ENCODE data around the gene DNASE1. TPM values are rescaled to one million over a fixed set of nuclear protein-coding genes. Genes with fewer than 3 reads are reported as not detected.

DNASE1 gene
- polyA plus RNA-seq, 1 donor from 2014 or later, result 47.8 TPM

DNA sequence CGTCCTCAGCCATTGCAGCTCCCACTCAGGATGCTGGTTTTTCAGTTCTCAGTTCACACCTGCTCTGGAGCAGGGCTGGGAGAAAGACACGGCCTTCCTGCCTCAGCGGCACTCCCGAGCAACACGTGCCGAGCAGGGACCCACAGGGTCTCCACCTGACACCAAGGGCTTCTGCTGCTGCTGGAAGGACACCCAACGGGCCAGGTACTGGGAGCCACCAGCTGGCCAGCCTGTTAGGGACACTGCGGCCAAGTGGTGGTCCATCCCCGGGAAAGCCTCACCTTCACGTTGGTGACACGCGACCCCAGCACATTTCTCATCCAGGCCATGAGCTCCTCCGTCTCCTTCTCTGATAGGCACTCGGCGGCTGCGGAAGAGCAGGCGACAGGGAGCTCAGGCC, 8.1 kb downstream of the DNASE1 start:
- H3K9ac ChIP-seq (ENCODE audit: low read length), result no peak overlapping the region
- no peaks in the 10 kb centered on the region for H3K9me2 ChIP-seq (ENCODE audit: insufficient read depth, low read length)
- H3K27me3 ChIP-seq (ENCODE audit: insufficient read depth, low read depth, low read length), result no peaks in the 10 kb centered on the region
- peaks cover 4% of the 10 kb centered on the region for H3K36me3 ChIP-seq (ENCODE audit: insufficient read depth, low read length)
- TF ChIP-seq EZH2 (IDR thresholded peaks at IDR 0.05; ENCODE audit: borderline replicate concordance, insufficient read depth, low read length, poor library complexity, severe bottlenecking), result no peak
- TF ChIP-seq SMC3 (conservative IDR thresholded peaks at IDR 0.05; ENCODE audit: poor library complexity), result no peak
- TF ChIP-seq MXI1 (conservative IDR thresholded peaks at IDR 0.05; ENCODE audit: poor library complexity, severe bottlenecking), result no peak
- no peak for TF ChIP-seq RAD21 (conservative IDR thresholded peaks at IDR 0.05)
- TF ChIP-seq TAF1 (IDR thresholded peaks at IDR 0.05; ENCODE audit: low read depth), result no peak
- TF ChIP-seq, protein P1, sequence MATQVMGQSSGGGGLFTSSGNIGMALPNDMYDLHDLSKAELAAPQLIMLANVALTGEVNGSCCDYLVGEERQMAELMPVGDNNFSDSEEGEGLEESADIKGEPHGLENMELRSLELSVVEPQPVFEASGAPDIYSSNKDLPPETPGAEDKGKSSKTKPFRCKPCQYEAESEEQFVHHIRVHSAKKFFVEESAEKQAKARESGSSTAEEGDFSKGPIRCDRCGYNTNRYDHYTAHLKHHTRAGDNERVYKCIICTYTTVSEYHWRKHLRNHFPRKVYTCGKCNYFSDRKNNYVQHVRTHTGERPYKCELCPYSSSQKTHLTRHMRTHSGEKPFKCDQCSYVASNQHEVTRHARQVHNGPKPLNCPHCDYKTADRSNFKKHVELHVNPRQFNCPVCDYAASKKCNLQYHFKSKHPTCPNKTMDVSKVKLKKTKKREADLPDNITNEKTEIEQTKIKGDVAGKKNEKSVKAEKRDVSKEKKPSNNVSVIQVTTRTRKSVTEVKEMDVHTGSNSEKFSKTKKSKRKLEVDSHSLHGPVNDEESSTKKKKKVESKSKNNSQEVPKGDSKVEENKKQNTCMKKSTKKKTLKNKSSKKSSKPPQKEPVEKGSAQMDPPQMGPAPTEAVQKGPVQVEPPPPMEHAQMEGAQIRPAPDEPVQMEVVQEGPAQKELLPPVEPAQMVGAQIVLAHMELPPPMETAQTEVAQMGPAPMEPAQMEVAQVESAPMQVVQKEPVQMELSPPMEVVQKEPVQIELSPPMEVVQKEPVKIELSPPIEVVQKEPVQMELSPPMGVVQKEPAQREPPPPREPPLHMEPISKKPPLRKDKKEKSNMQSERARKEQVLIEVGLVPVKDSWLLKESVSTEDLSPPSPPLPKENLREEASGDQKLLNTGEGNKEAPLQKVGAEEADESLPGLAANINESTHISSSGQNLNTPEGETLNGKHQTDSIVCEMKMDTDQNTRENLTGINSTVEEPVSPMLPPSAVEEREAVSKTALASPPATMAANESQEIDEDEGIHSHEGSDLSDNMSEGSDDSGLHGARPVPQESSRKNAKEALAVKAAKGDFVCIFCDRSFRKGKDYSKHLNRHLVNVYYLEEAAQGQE (IDR thresholded peaks at IDR 0.05; ENCODE audit: borderline replicate concordance), result no peak
- TF ChIP-seq, protein P2, sequence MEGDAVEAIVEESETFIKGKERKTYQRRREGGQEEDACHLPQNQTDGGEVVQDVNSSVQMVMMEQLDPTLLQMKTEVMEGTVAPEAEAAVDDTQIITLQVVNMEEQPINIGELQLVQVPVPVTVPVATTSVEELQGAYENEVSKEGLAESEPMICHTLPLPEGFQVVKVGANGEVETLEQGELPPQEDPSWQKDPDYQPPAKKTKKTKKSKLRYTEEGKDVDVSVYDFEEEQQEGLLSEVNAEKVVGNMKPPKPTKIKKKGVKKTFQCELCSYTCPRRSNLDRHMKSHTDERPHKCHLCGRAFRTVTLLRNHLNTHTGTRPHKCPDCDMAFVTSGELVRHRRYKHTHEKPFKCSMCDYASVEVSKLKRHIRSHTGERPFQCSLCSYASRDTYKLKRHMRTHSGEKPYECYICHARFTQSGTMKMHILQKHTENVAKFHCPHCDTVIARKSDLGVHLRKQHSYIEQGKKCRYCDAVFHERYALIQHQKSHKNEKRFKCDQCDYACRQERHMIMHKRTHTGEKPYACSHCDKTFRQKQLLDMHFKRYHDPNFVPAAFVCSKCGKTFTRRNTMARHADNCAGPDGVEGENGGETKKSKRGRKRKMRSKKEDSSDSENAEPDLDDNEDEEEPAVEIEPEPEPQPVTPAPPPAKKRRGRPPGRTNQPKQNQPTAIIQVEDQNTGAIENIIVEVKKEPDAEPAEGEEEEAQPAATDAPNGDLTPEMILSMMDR (IDR thresholded peaks at IDR 0.05; ENCODE audit: poor library complexity, severe bottlenecking), result no peak
- no peak for TF ChIP-seq POLR2AphosphoS5 (IDR thresholded peaks at IDR 0.05)
- no peak for TF ChIP-seq EP300 (conservative IDR thresholded peaks at IDR 0.05; ENCODE audit: poor library complexity, severe bottlenecking)
- H2AFZ ChIP-seq (ENCODE audit: low read depth, low read length), result no peak overlapping the region
- no peak overlapping the region for H3K4me2 ChIP-seq (ENCODE audit: low read length)
- H3K79me2 ChIP-seq (replicated peaks; ENCODE audit: insufficient read depth, low read length), result no peaks in the 10 kb centered on the region
- H3F3A ChIP-seq (ENCODE audit: insufficient read depth, low read length, poor library complexity, severe bottlenecking), result no peaks in the 10 kb centered on the region
- no peak overlapping the region for H3K27ac ChIP-seq (ENCODE audit: low read length)
- H3K4me3 ChIP-seq (ENCODE audit: low read length), result no peak overlapping the region
- no peaks in the 10 kb centered on the region for H3K9me3 ChIP-seq (ENCODE audit: low read length)
- H4K20me1 ChIP-seq (ENCODE audit: insufficient read depth), result no peaks in the 10 kb centered on the region

DNA sequence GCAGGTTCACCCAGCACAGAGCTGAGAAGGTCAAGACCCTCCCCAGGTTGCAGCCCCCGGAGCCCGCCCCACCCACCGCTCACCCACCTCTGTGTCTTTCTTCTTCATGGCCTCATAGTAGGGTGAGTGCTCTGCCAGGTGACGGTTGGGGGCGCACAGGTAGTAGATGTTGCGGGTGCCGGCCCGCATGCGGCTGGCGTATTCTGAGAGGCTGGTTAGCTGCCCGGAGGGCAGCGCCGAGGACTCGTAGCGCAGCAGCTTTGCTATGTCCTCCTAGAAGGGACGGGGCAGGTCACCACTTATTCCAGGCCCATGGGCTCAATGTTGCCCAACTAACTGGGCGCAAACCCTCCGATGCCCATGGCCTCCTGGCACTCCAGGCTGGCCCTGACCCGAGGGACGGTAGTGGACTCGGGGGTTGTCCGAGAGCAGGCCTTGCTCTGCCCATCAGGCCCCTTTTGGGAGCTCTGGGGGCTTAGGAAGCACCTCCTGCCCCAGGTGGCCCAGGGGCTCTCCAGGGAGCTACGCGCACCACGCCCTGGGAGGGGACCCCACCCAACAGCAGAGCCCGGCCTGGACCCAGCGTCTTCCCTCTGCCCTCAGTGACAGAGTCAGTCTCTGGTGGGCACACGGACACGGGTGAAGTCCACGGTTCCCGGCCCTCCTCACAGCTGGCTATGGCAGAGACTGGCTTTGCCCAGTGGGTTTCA, 9.9 kb downstream of the DNASE1 start:
- no peaks in the 10 kb centered on the region for H3K36me3 ChIP-seq (ENCODE audit: insufficient read depth, low read length)
- H3F3A ChIP-seq (ENCODE audit: insufficient read depth, low read length, poor library complexity, severe bottlenecking), result no peaks in the 10 kb centered on the region

More for the DNA sequence above, 9.9 kb downstream of the DNASE1 start:
- no peak overlapping the region for H3K27ac ChIP-seq (ENCODE audit: low read length)
- H2AFZ ChIP-seq (ENCODE audit: low read depth, low read length), result no peak overlapping the region
- H3K9ac ChIP-seq (ENCODE audit: low read length), result no peak overlapping the region
- TF ChIP-seq SMC3 (conservative IDR thresholded peaks at IDR 0.05; ENCODE audit: poor library complexity) (no peak), RAD21 (conservative IDR thresholded peaks at IDR 0.05) (no peak), MXI1 (conservative IDR thresholded peaks at IDR 0.05; ENCODE audit: poor library complexity, severe bottlenecking) (no peak), POLR2AphosphoS5 (IDR thresholded peaks at IDR 0.05) (no peak), TAF1 (IDR thresholded peaks at IDR 0.05; ENCODE audit: low read depth) (no peak), EP300 (conservative IDR thresholded peaks at IDR 0.05; ENCODE audit: poor library complexity, severe bottlenecking) (no peak), EZH2 (IDR thresholded peaks at IDR 0.05; ENCODE audit: borderline replicate concordance, insufficient read depth, low read length, poor library complexity, severe bottlenecking) (no peak)
- TF ChIP-seq, protein P2 (IDR thresholded peaks at IDR 0.05; ENCODE audit: poor library complexity, severe bottlenecking), result no peak
- TF ChIP-seq, protein P1 (IDR thresholded peaks at IDR 0.05; ENCODE audit: borderline replicate concordance), result no peak
- no peak overlapping the region for H3K4me3 ChIP-seq (ENCODE audit: low read length)
- H3K27me3 ChIP-seq (ENCODE audit: insufficient read depth, low read depth, low read length), result no peaks in the 10 kb centered on the region
- no peak overlapping the region for H3K4me2 ChIP-seq (ENCODE audit: low read length)
- no peaks in the 10 kb centered on the region for H3K9me3 ChIP-seq (ENCODE audit: low read length)
- H3K79me2 ChIP-seq (replicated peaks; ENCODE audit: insufficient read depth, low read length), result no peaks in the 10 kb centered on the region
- H3K9me2 ChIP-seq (ENCODE audit: insufficient read depth, low read length), result no peaks in the 10 kb centered on the region
- no peaks in the 10 kb centered on the region for H4K20me1 ChIP-seq (ENCODE audit: insufficient read depth)

All from neural cell (in vitro differentiated cells).